H1 (cell line): Measurements from ENCODE around the gene SORCS3. TPM values are rescaled to one million over a fixed set of nuclear protein-coding genes. Genes with fewer than 3 reads are reported as not detected.

Experiments
- CTCF ChIA-PET: fragments of 300-600 bp; sonication (Branson Sonifier 250); formaldehyde crosslinking; loops from one replicate; lab custom pipeline; 2021; ENCODE audit not compliant: partially characterized antibody; lab: Charles Lee
- POLR2A ChIA-PET: fragments of 300-600 bp; sonication (Branson Sonifier 250); formaldehyde crosslinking; loops from one replicate; lab custom pipeline; 2021; ENCODE audit warnings: inconsistent platforms; ENCODE audit not compliant: partially characterized antibody; lab: Charles Lee
- DNase-seq, 2 experiments: peaks; one replicate each; pipeline versions ENCODE4 v3.0.0 to v3.0.0-alpha.2; 2010 to 2022; ENCODE audit warnings: low spot score in 2 of 2, low read depth in 1 of 2, mixed read lengths in 1 of 2
- FAIRE-seq: peaks from 2 replicates; lab custom pipeline; 2011; peaks lifted over from hg19 to GRCh38; lab: Jason Lieb, UNC
- H2AFZ ChIP-seq: 2 replicates; pipeline ENCODE4 v1.8.1; 2012; ENCODE audit warnings: low read length, inconsistent platforms
- H2AK5ac ChIP-seq: 2 replicates; pipeline ENCODE4 v1.6.1; 2013; ENCODE audit warnings: low read depth, low read length
- H2BK120ac ChIP-seq: replicated peaks from 2 replicates; pipeline ENCODE3; 2013; ENCODE audit warnings: low read depth, low read length, inconsistent platforms
- H2BK12ac ChIP-seq: 2 replicates; pipeline ENCODE4 v1.6.1; 2013; ENCODE audit warnings: low read depth, low read length
- H2BK15ac ChIP-seq: 2 replicates; pipeline ENCODE4 v1.6.1; 2013; ENCODE audit warnings: low read length
- H2BK20ac ChIP-seq: 2 replicates; pipeline ENCODE4 v1.6.1; 2013; ENCODE audit warnings: low read length
- H2BK5ac ChIP-seq: 2 replicates; pipeline ENCODE4 v1.6.1; 2013; ENCODE audit warnings: low read depth, low read length
- H3K14ac ChIP-seq: 2 replicates; pipeline ENCODE4 v1.6.1; 2013; ENCODE audit warnings: inconsistent platforms; ENCODE audit not compliant: insufficient read length
- H3K18ac ChIP-seq: 2 replicates; pipeline ENCODE4 v1.6.1; 2013; ENCODE audit warnings: low read length; ENCODE audit errors: extremely low read depth
- H3K23ac ChIP-seq: 2 replicates; pipeline ENCODE4 v1.6.1; 2013; ENCODE audit warnings: inconsistent platforms; ENCODE audit not compliant: insufficient read length
- H3K23me2 ChIP-seq: 2 replicates; pipeline ENCODE4 v1.6.1; 2013; ENCODE audit warnings: low read depth, low read length
- H3K27ac ChIP-seq: 2 replicates; pipeline ENCODE4 v1.6.1; 2011; ENCODE audit warnings: low read depth, low read length, inconsistent platforms
- H3K27me3 ChIP-seq, 4 experiments: replicated peaks in 1 of 4; 1 replicate in 1 of 4; 2 replicates in 3 of 4; pipeline versions ENCODE4 v1.6.1 to v1.8.1; 2011 to 2013; ENCODE audit warnings: low read length in 3 of 4, mild to moderate bottlenecking in 3 of 4, inconsistent platforms in 2 of 4, mixed read lengths in 2 of 4, moderate library complexity in 1 of 4; ENCODE audit not compliant: control insufficient read depth in 3 of 4, insufficient read depth in 3 of 4; ENCODE audit errors: extremely low read depth in 1 of 4
- H3K36me3 ChIP-seq, 4 experiments: 2 replicates each; pipeline versions ENCODE4 v1.6.1 to v1.8.1; 2011 to 2013; ENCODE audit warnings: mild to moderate bottlenecking in 4 of 4, low read length in 3 of 4, moderate library complexity in 2 of 4, control low read depth in 1 of 4, inconsistent platforms in 1 of 4; ENCODE audit not compliant: insufficient read depth in 4 of 4, control insufficient read depth in 2 of 4
- H3K4ac ChIP-seq: replicated peaks from 2 replicates; pipeline ENCODE3; 2013; ENCODE audit warnings: low read length, low read depth, mixed read lengths, inconsistent platforms; ENCODE audit not compliant: insufficient read length
- H3K4me1 ChIP-seq, 4 experiments: replicated peaks in 1 of 4; 1 replicate in 1 of 4; 2 replicates in 3 of 4; pipeline versions ENCODE4 v1.6.1 to v1.8.1; 2011 to 2013; ENCODE audit warnings: low read length in 3 of 4, inconsistent platforms in 2 of 4, mixed read lengths in 1 of 4; ENCODE audit not compliant: insufficient read depth in 4 of 4, control insufficient read depth in 3 of 4
- H3K4me2 ChIP-seq, 2 experiments: 2 replicates each; pipeline versions ENCODE4 v1.6.1 to v1.8.1; 2011 to 2013; ENCODE audit warnings: low read depth in 2 of 2, low read length in 2 of 2, control low read depth in 1 of 2, inconsistent platforms in 1 of 2, mild to moderate bottlenecking in 1 of 2; ENCODE audit not compliant: insufficient read depth in 1 of 2
- H3K4me3 ChIP-seq, 4 experiments: fragments of 200-600, 300-600 bp in 1 of 4; sonication (generic), shearing (Covaris generic), sonication (Bioruptor Twin) in 1 of 4; 2 replicates each; pipeline versions ENCODE4 v1.5.1 to v1.8.1; 2011 to 2016; ENCODE audit warnings: low read length in 4 of 4, low read depth in 3 of 4, control low read depth in 2 of 4, inconsistent platforms in 2 of 4, mild to moderate bottlenecking in 2 of 4, mixed read lengths in 1 of 4, moderate library complexity in 1 of 4; ENCODE audit not compliant: insufficient read depth in 2 of 4; ENCODE audit errors: extremely low read depth in 1 of 4
- H3K56ac ChIP-seq: replicated peaks from 2 replicates; pipeline ENCODE3; 2013; ENCODE audit warnings: low read depth, mild to moderate bottlenecking, mixed read lengths, low read length, inconsistent platforms; ENCODE audit not compliant: insufficient read length
- H3K79me1 ChIP-seq: 2 replicates; pipeline ENCODE4 v1.6.1; 2013; ENCODE audit warnings: low read depth, low read length, control low read depth
- H3K79me2 ChIP-seq, 2 experiments: 2 replicates each; pipeline versions ENCODE4 v1.6.1 to v1.8.1; 2012 to 2013; ENCODE audit warnings: low read length in 2 of 2, mild to moderate bottlenecking in 2 of 2, inconsistent platforms in 1 of 2; ENCODE audit not compliant: insufficient read depth in 2 of 2, control insufficient read depth in 1 of 2
- H3K9ac ChIP-seq, 4 experiments: replicated peaks in 1 of 4; 1 replicate in 1 of 4; 2 replicates in 3 of 4; pipeline versions ENCODE4 v1.6.1 to v1.8.1; 2011 to 2013; ENCODE audit warnings: low read depth in 3 of 4, low read length in 3 of 4, control low read depth in 2 of 4, mild to moderate bottlenecking in 2 of 4, moderate library complexity in 2 of 4, inconsistent platforms in 1 of 4; ENCODE audit errors: extremely low read depth in 1 of 4
- H3K9me3 ChIP-seq, 2 experiments: 2 replicates each; pipeline versions ENCODE4 v1.6.1 to v1.8.1; 2012 to 2013; ENCODE audit warnings: mild to moderate bottlenecking in 2 of 2, moderate library complexity in 2 of 2, control low read depth in 1 of 2, inconsistent platforms in 1 of 2, low read depth in 1 of 2, low read length in 1 of 2, mixed read lengths in 1 of 2; ENCODE audit not compliant: insufficient read depth in 2 of 2
- H4K20me1 ChIP-seq, 2 experiments: replicated peaks in 1 of 2; 2 replicates each; pipeline versions ENCODE3 to v1.8.1; 2011 to 2013; ENCODE audit warnings: inconsistent platforms in 2 of 2, low read length in 2 of 2, mild to moderate bottlenecking in 1 of 2; ENCODE audit not compliant: insufficient read depth in 2 of 2, control insufficient read depth in 1 of 2
- H4K5ac ChIP-seq: 2 replicates; pipeline ENCODE4 v1.6.1; 2013; ENCODE audit warnings: low read length, low read depth, mixed read lengths, inconsistent platforms; ENCODE audit not compliant: insufficient read length
- H4K8ac ChIP-seq: 2 replicates; pipeline ENCODE4 v1.8.0; 2013; ENCODE audit warnings: mild to moderate bottlenecking, moderate library complexity, low read length, inconsistent platforms; ENCODE audit not compliant: insufficient read depth; ENCODE audit errors: extremely low read depth
- H4K91ac ChIP-seq: replicated peaks from 2 replicates; pipeline ENCODE3; 2013; ENCODE audit warnings: low read length, mixed read lengths, inconsistent platforms; ENCODE audit not compliant: insufficient read length
- BACH1 ChIP-seq: IDR thresholded peaks from 2 replicates; pipeline ENCODE4 v1.6.1; 2012; ENCODE audit warnings: low read length, improper control_type of control experiment
- CBX8 ChIP-seq: fragments of 300-800, 300-1000 bp; sonication (generic); IDR thresholded peaks from 2 replicates; pipeline ENCODE4 v1.7.1; 2016; ENCODE audit warnings: low read depth, low read length, borderline replicate concordance
- EGR1 ChIP-seq: IDR thresholded peaks from 2 replicates; pipeline ENCODE4 v1.6.1; 2011; ENCODE audit warnings: low read depth, low read length, borderline replicate concordance
- JUND ChIP-seq: IDR thresholded peaks from 2 replicates; pipeline ENCODE4 v1.6.1; 2011; ENCODE audit warnings: mild to moderate bottlenecking, improper control_type of control experiment, low read length
- KDM4A ChIP-seq: IDR thresholded peaks from one replicate; pipeline ENCODE4 v1.7.1; 2012; ENCODE audit warnings: low read depth, mild to moderate bottlenecking, moderate library complexity, low read length, inconsistent platforms; ENCODE audit not compliant: severe bottlenecking
- POLR2AphosphoS5 ChIP-seq: IDR thresholded peaks from 2 replicates; pipeline ENCODE4 v1.6.1; 2011; ENCODE audit warnings: low read depth, low read length
- TAF7 ChIP-seq: optimal IDR thresholded peaks from 2 replicates; pipeline ENCODE3; 2011; ENCODE audit warnings: low read depth, mild to moderate bottlenecking, inconsistent platforms, low read length, moderate library complexity, borderline replicate concordance
- ZNF274 ChIP-seq: IDR thresholded peaks from 2 replicates; pipeline ENCODE4 v1.7.0; 2012; ENCODE audit warnings: low read length, borderline replicate concordance; ENCODE audit errors: extremely low read depth
- WGBS, 2 experiments: shearing (Covaris generic) in 1 of 2; methylation state at CpG; one replicate each; pipeline versions ENCODE4 v1.1.6 to v1.1.7; 2013 to 2015; ENCODE audit warnings: low lambda C conversion rate in 2 of 2, mixed read lengths in 2 of 2, inconsistent platforms in 1 of 2, low coverage in 1 of 2, missing lambda C conversion rate in 1 of 2; ENCODE audit not compliant: insufficient replicate concordance in 2 of 2, insufficient coverage in 1 of 2, insufficient read length in 1 of 2; ENCODE audit errors: extremely low coverage in 1 of 2, missing lambda C conversion rate in 1 of 2; 5-methylcytosine and 5-hydroxymethylcytosine counted together
- polyA plus RNA-seq, 7 experiments: library from polyadenylated mRNA; depleted of rRNA in 3 of 7; stranded (reverse) in 5 of 7; unstranded in 2 of 7; fragments of >200 nt in 5 of 7; fragments of 200-250 nt in 2 of 7; gene quantifications; 1 replicate in 5 of 7; 2 replicates in 1 of 7; 4 replicates in 1 of 7; pipeline versions ENCODE4 v1.2.1 to v1.2.3, GENCODE V29; 2011 to 2013; ENCODE audit warnings: missing spikeins in 2 of 7, mixed read lengths in 2 of 7
- total RNA-seq: library from RNA; stranded (reverse); fragmentation: NEBNext Ultra II Directional; extraction: Animal tissue kit (Norgen Biotek cat#: 25700); gene quantifications from 2 replicates; pipeline ENCODE4 v1.2.1, GENCODE V29; 2021

Gene SORCS3
- total and polyA plus RNA-seq, 2 of the 8 experiments (the other 6 are each of a cell fraction or from before 2014, with no cell fraction given) = 0.26 to 0.88 TPM

DNA sequence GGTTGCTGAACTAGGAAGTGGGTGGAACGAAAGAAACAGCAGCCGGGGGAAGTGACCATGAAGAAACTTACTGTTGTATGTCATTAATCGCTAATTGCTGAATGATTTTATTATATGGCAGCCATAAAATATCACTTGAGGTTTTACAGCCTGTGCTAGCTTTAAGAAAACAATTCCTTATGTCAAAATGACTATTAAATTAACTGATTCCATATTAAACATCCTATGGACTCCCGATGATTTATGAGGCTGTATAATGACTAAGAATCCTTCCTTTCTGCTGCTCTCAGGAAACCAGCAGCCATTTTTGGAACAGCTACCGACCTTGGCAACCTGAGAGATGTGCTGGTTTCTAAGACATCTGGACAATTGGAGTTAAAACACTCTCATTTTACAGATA, 421.9 kb downstream of the SORCS3 start:
- H3K4me2 ChIP-seq = no peak overlapping the region
- no peak overlapping the region for H4K91ac ChIP-seq
- no peak overlapping the region for H2AFZ ChIP-seq
- H2BK20ac ChIP-seq = no peak overlapping the region
- no peak overlapping the region for H4K5ac ChIP-seq
- H3K18ac ChIP-seq = no peak overlapping the region
- no peaks in the 10 kb centered on the region for H3K36me3 ChIP-seq
- H2BK15ac ChIP-seq = no peak overlapping the region
- H3K9me3 ChIP-seq = no peaks in the 10 kb centered on the region
- no peak overlapping the region for H3K4me3 ChIP-seq
- no peak overlapping the region for H3K14ac ChIP-seq
- no peak for TF ChIP-seq EGR1
- no peak for TF ChIP-seq TAF7
- no peak for TF ChIP-seq BACH1
- TF ChIP-seq POLR2AphosphoS5 = no peak
- TF ChIP-seq JUND = no peak
- no peak for TF ChIP-seq CBX8
- TF ChIP-seq ZNF274 = no peak
- no peak for TF ChIP-seq KDM4A
- no peak overlapping the region for H2AK5ac ChIP-seq
- H2BK120ac ChIP-seq = no peak overlapping the region
- H4K20me1 ChIP-seq = no peaks in the 10 kb centered on the region
- ChIA-PET POLR2A (no interaction called here), CTCF (interaction anchor here (0.9 to 5.5 kb wide), 11 partner anchors 12 to 628 kb away, joined by 3 to 85 read pairs (median 4); no protein-coding TSS in a partner anchor)
- H3K4me1 ChIP-seq = no peaks in the 10 kb centered on the region
- no peaks in the 10 kb centered on the region for H3K23me2 ChIP-seq
- no peak overlapping the region for H2BK5ac ChIP-seq
- H3K4ac ChIP-seq = no peak overlapping the region
- DNase-seq (no peak), FAIRE-seq (no peak)
- H3K79me2 ChIP-seq = no peaks in the 10 kb centered on the region
- no peaks in the 10 kb centered on the region for H3K27me3 ChIP-seq
- no peak overlapping the region for H4K8ac ChIP-seq
- WGBS, 2 experiments = 91% methylated on average over 5 of the region's 5 CpGs; no CpG with 5 or more reads in 1 of the 2 experiments
- H2BK12ac ChIP-seq = no peak overlapping the region
- no peak overlapping the region for H3K27ac ChIP-seq
- no peak overlapping the region for H3K56ac ChIP-seq
- no peak overlapping the region for H3K23ac ChIP-seq
- no peak overlapping the region for H3K9ac ChIP-seq
- no peaks in the 10 kb centered on the region for H3K79me1 ChIP-seq
